HG02981 (cell line): ENCODE results near the gene GRM6.

ENCODE experiments used
- ATAC-seq: cut with Tn5 transposase; IDR thresholded peaks from one replicate; pipeline ENCODE4 v1.9.1; 2021; ENCODE audit warnings: mild to moderate bottlenecking, moderate library complexity; ENCODE audit not compliant: unreplicated experiment

Gene GRM6

DNA sequence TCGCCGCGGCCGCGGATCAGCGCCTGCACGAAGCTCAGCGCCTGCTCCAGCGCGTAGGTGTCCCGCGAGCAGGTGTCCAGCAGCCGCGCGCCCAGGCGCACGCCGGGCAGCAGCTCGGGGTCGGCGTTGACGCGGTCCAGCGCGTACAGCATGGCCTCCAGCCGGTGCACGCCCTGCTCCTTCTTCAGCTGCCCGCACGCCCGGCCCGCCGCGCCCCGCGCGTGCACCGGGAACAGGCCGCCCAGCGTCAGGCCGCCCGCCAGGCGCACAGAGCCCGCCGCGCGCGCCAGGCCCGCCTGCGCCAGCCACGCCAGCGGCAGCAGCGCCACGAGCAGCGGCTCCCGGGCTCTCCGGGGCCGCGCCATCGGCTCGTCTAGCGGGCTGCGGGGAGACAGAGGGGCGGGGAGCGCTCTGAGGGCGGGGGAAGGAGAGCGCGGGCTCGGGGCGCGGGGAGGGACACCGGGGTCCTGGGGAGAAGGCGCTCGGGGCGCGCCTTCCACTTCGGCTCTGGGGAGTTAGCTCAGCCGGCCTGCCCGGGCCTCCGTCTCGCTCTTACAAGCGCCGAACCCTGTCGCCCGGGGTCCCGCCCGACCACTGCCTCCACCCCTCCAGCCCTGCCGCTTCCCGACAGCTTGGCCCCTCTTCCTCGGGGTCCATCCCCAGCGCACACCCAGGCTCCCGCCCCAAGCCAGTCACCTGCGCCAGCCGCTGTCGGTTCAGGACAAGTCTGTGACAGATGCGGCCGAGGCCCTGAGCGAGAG, at the start of gene GRM6:
Gene GRM6, minus strand, starts transcription at position 741 of the 761 bp plus-strand sequence. Its CDS starts 376 bp downstream, at position 365.
- ATAC-seq, result no peak

DNA sequence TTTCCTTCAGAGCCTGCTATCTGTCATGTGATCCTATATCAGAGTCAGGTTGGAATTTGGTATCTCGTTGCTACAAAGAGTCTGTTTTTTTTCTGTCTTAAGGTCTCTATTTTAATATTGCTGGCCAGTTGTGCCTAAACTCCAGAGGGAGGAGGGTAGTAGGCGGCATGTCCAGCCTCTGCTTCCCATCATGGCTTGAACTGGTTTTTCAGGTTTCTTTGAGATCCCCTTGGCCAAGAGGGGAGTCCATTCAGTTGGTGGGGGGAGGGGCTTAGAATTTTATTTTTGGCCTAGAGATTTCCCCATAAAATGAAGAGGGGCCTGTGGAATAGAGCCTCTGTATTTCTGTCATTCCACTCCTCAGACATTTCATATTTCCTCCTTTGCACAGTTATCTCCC, 49.6 kb upstream of the GRM6 start:
- no peak for ATAC-seq

DNA sequence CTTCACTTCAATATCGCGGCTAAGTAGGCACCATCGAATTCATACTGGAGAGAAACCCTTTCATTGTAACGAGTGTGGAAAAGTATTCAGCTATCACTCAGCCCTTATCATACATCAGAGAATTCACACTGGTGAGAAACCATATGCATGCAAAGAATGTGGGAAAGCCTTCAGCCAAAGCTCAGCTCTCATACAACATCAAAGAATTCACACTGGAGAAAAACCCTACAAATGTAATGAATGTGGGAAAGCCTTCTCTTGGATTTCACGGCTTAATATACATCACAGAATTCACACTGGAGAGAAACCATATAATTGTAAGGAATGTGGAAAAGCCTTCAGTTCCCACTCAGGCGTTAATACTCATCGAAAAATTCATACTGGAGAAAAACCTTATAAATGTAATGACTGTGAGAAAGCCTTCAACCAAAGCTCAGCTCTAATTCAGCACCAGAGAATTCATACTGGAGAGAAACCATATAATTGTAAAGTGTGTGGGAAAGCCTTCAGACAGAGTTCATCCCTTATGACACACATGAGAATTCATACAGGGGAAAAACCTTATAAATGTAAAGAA, 38.0 kb upstream of the GRM6 start:
- no peak for ATAC-seq

DNA sequence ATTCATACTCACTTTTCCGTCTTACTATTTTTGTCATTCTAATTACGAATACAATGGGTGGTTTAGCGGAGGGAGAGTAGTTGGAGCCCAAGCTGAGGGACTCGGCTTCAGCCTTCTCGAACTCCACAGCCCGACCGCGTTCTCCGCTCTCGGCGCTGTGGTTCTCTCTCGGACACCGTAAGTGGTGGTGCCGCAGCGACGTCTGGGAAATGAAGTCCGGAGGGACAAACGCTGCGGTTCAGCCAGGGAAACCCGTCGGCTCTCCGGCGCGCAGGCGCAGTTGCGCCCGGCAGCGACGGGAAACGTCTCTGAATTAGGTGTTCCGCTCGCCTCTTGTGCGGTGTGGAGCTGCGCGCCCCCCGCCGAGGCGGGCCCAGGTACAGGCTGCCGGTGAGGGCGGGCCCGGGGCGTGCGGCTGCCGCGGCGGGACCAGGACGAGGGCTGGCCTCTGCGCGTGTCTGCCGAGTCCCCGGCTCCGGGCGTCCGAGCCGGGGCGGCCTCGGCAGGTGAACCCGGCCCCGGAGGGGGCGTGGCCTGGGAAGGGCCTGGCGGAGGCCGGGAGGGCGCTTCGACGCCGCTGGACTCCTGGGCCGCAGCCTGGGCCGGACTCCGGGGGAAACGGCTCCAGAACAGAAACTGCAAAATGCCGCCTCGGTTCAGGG, 28.5 kb upstream of the GRM6 start, which contains the start of gene ZNF879:
Gene ZNF879, plus strand, starts transcription at position 277 of the 662 bp plus-strand sequence. CDS start 1,201 bp downstream, outside the sequence.
- peak; percentile 84 for ATAC-seq

DNA sequence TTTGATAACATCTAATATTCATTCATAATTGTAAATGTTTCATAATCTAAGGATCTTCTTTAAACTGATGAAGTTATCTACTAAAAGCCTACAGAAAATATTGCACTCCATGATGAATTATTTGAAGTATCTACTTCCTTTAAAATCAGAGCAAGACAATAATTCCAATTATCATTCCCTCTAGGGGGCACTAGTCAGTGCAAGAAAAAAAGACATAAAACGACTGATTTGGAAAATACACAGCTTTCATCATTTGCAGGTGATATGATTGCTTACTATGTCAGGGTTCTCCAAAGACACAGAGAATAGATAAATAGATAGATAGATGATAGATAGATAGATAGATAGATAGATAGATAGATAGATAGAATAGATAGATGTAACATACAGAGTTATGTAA, 13.5 kb upstream of the GRM6 start:
- ATAC-seq, result no peak

DNA sequence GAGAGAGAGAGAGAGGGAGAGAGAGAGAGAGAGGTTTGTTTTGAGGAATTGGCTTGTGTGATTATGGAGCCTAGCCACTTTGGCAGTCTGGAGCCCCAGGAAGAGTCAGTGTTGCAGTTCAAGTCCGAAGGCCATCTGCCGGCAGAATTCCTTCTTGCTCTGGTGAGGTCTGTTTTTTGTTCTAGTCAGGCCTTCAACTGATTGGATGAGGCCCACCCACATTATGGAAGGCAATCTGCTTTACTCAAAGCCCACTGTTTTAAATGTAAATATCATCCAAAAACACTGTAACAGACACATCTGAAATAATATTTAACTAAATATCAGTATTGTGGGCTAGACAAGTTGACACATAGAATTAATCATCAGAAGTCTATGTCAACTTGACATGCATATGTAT, 11.4 kb upstream of the GRM6 start:
- no peak for ATAC-seq

DNA sequence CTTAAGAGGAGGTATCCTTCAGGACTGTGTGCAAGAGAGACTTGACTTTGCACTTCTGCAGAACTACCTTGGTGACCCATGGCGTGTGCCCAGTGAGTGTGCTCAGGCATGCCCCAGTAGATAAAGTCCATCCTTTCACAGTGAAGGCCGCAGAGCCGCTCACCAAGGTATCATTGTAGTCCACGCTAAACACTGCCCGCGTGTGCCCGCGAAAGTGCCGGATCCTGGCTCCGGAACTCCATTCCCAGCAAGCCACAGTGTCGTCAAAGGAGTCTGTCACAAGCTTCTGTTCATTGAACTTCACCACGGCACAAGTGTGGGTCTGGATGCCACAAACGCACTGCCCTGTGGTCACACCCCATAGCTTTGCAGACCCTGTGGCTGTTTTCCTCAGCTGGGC, 3.3 kb upstream of the GRM6 start:
- no peak for ATAC-seq

DNA sequence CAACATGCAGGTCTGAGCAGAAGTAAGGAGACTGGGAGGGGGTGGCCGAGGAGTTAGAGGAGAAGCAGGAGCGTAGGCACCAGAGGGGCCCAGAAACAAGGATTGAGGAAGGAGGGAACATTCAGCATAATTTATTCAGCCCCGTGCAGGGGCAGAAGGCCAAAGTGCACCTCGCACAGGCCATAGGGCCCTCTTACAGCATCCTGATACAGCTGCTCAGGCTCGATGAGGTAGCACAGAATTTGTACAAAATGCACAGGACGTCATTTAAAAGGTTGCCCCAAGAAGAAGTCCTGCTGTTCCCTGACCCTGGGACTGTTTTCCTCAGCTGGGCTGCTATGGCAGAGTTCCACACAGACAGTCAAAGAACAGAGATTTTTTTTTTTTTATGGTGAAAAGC, 2.1 kb upstream of the GRM6 start:
- no peak for ATAC-seq

DNA sequence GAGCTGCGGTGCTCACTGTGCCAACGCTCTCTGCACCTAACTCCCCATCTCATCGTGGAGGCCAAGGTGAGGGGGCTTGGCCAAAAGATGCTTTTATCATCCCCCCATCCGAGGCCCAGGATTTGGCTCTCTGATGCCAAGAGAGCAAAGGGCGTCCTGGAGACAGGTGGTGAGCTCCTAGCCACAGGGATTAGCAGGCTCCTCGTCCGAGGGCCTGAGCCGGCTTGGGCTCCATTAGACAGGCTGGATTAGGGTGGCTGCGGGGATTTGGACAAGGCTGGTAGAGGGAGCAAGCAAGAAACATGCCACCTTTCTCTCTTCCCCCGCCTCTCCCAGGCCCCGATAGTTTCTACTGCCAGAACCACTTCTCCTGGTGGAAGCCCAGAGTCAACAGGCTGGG, 1.0 kb upstream of the GRM6 start:
- ATAC-seq, result no peak

DNA sequence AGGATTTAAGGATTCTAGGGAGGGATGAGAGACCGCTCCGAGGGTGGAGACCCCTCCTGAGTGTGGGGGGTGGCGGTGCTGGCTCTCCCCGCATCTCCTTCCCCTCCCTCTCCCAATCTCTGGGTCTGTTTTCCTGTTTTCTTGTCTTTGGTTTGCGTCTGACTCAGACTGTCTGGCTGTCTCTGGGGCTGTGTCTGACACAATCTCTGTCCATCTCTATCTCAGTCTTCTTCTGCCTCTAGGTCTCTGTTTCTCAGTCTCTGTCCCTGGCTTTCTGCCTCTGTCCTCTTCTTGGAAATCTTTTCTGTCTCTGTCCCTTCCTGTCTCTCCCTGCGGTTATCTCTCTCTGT, 196 bp upstream of the GRM6 start:
- no peak for ATAC-seq

DNA sequence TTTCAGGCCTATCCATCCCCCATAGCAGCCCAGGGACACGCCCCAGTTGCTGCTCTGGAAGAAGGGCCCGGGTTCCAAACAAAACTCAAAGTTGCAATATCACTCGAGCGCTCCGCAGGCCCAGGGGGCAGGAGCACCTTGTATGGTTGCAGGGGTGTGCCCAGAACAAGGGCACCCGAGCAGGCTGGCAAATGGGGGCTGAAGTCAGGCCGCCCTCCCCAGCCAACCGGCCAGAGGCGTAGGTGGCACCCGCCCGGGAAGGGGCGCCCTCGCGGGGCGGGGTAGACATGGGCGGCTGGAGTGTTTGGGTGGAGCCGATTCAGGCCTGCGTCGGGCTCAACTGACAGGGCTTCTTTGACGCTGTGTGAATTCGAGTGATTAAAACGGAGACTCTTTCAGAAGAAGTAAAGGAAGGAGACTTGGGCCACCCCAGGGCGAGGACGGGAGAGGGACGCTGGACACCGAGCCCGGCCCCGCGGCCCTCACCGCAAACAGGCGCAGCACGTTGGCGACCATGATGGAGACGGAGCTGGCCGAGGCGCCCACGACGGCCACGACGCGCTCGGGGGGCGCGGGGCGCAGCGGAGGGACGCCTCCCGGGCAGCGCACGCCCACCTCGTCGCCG, 1.1 kb downstream of the GRM6 start:
- no peak for ATAC-seq

DNA sequence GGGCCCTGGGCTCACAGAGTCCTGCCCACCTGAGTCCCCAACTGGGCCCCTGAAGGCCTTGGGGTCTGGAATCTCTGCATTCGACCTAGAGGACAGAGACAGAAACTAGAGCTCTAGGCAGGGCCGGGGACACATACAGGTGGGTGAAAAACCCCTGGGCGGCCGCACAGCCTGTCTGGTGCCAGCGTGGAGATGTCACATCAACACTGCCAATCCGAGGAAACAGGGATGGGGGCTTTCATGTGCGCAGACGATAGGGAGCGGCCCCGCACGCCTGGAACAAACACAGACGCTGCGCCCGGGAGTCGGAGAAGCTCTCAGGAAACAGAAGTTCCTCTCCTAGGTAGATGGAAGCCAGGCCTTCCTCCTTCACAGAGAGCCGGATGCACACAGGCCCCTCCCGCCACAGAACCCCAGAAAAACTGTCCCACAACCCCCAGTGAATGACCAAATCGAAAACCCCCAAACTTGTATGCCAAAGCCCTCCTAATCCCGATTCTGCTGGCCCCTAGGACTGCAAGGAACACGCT, 1.8 kb downstream of the GRM6 start:
- ATAC-seq, result no peak

DNA sequence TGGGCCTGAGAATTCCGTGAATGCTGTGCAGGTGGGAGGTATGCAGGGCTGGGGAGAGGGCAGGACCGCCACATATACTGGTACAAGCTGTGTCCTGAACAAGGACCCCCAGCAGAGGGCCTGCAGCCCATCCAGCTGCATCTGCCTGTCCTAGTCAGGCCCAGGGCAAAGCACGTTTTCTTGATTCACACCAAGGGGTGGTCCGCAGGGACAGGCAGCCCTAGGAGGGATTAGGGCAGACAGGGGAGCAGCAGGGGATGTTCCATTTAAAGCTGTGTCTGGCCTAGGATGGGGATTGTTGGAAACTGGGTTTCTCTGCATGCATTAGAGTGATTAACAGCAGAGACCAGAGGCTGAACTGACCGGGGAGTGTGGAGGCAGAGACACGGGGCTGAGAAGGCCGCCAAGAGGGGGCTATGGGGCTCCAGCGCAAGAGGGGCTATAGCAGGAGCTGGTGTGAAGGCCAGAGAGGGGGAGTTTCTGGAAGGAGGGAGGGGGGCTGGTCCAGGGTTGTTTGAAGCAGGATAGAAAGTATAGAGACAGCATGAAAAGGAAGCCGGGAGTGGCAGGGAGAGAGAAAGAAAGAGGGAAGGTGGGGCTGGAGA, 2.7 kb downstream of the GRM6 start:
- ATAC-seq, result no peak

DNA sequence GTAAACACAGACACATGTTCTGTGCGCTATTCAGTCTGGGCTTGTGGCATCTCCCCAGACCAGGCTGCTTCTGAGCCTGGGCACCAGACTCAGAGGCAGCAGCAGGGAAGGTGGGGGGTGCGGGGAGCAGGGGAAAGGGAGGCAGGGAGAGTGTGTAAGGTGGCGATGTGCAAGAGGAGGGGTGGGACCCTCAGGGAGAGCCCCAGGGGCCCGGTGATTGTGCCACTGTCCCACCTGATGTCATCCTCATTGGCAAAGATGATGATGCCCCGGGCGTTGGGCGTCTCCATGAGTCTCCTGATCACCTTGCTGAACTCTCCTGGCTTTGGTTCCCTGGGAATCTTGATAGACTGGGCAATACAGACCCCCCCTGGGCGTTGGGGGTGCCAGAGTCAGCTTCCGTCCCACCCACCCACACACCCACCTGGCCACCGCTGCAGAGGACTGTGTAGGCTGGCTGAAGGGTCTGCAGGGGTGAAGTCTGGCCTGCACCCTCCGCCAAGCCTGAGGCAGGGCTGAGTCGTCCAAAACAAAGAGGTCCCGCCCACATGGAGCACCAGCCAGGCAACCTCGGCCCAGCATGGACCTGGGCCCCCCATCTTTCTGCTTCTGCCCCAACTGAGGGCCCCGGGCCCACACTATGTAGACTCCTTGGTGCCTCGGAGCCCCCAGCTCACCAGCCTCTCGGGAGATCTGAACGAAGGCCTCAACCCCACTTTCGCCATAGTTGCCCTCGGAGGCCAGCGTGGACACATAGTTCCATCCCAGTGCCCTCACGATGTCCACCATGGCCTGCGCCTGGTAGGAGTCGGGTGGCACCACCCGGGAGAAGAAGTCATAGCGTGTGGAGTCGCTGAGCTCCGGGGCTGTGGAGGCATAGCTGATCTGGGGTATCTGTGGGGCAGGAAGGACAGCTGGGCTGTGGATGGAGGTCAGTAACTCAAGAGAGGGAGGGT, 3.7 kb downstream of the GRM6 start:
- no peak for ATAC-seq

DNA sequence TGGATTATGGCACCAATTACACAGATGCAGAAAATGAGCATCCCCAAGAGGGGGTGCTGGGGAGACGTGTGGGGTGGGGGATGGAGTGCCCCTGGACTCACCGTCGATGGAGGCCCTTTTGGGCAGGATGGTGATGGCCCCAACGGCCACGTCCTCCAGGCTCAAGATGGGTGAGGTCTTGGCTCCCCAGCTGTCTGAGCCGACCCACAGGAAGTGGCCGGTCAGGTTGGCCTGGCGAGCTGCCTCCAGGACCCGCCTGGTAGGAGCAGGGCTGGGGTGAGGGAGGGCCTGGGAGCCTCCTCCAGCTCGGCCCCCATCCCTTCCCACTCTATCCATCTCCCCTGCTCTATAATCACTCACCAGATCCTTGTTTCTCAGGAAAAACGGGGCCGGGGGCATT, 4.6 kb downstream of the GRM6 start:
- no peak for ATAC-seq

DNA sequence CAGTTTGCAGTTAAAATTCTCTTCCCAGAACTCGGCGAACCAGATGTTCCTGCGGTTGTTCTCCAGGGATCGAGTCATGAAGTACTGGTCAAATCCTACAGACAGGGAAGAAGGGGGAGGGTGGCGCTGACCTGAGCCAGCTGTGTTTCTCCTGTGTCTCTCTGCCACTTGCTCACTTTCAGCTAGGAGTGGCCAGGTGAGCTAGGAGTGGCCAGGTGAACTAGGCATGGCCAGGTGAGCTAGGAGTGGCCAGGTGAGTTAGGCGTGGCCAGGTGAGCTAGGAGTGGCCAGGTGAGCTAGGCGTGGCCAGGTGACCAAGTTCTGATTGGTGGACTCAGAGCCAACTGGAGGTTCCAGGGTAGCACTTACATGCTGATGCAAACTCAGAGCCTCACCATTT, 5.8 kb downstream of the GRM6 start:
- ATAC-seq, result no peak

DNA sequence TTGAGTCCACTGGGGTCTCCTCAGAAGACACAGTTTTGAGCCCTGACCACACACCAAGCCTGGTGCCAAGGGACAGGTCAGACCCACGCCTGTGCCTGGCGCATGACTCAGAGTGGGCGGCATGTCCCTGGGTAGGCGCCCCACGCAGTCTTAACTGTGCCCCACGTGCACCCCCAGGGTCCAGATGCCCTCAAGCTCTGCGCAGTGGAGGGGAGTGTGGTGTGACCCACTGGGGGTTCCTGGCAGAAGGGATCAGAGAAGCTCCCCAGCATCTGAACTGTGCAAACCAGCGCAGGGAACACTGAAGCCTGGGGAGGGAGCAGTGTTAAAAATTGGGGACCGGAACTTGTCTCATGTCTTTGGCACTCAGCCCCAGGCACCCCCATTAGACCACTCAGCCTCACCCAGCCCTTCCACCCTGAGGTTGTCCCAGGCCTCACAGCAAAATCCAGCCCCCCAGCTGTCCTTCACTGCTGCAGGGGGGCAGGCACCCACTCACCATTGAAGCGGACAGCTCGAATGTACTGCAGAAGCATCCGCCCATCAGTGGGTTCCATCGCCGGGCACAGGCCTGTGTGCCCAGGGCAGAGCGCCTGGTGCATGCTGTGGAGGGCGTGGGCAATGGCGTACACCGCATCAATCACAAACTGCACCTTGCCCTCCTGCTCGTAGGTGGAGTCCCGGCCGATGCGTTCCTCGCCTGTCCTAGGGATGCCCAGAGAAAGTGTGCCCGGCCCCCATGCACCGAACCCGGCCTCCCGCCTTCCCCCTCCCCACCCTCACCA, 6.5 kb downstream of the GRM6 start:
- ATAC-seq, result no peak

DNA sequence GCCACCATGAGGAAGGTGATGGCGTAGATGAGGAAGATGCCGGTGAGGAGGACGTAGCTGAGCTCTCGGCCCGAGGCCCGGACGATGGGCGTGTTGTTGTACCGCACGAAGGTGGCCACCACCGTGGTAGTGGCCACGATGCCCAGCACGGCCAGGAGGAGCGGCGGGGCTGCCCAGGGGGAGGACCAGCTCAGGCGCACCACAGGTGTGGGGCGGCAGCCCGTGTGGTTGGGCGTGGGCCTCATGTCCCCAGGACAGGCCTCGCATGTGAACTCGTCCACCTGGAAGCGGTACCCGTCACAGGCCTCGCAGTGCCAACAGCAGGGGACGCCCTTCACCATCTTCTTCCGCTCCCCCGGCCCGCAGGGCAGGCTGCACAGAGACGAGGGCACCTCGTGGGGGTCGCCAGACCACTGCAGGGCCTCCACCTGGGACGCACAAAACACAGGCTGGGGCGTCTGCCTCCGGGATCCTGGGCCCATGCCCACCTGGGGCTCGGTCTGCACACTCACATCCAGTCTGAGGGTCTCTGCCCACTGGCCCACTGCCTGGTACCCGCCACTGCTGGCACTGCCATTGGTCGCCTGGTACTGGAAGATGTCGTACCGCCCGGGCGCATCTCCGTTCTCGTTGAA, 8.7 kb downstream of the GRM6 start:
- ATAC-seq, result no peak
